IMR-90 (cell line): ENCODE measurements around the gene PCED1B. TPM values are rescaled to one million over a fixed set of nuclear protein-coding genes. Genes with fewer than 3 reads are reported as not detected.

Experiments
- ATAC-seq: fragments of 200-7000 bp; cut with Tn5 transposase; 2 replicates; pipeline ENCODE4 v1.9.1; 2020; ENCODE audit warnings: low read depth, mild to moderate bottlenecking, moderate library complexity
- BruUV-seq: library from RNA; stranded (reverse); fragments of 400-500 nt; replicated peaks from 2 replicates; lab custom pipeline; 2021; lab: Mats Ljungman, UMichigan
- CTCF ChIA-PET: fragments of 300-600 bp; formaldehyde crosslinking; extraction: SDS; loops from one replicate; lab custom pipeline; 2021; ENCODE audit warnings: antibody characterized with exemption; lab: Yijun Ruan, JAX
- POLR2A ChIA-PET: fragments of 300-600 bp; sonication (Branson Sonifier 250); formaldehyde crosslinking; loops from one replicate; lab custom pipeline; 2022; ENCODE audit warnings: antibody characterized with exemption; ENCODE audit not compliant: unreplicated experiment; lab: Charles Lee
- DNase-seq: peaks from one replicate; pipeline ENCODE4 v3.0.0; 2013
- H2AFZ ChIP-seq: replicated peaks from 2 replicates; pipeline ENCODE3; 2013; ENCODE audit warnings: low read length, mild to moderate bottlenecking; ENCODE audit not compliant: poor library complexity
- H2AK5ac ChIP-seq: 2 replicates; pipeline ENCODE4 v1.6.1; 2013; ENCODE audit warnings: low read depth, low read length, inconsistent platforms
- H2AK9ac ChIP-seq: replicated peaks from 2 replicates; pipeline ENCODE3; 2013; ENCODE audit warnings: mild to moderate bottlenecking, low read depth, low read length, moderate library complexity; ENCODE audit not compliant: poor library complexity
- H2BK120ac ChIP-seq: 2 replicates; pipeline ENCODE4 v1.6.1; 2013; ENCODE audit warnings: low read depth, low read length, inconsistent platforms
- H2BK15ac ChIP-seq: 3 replicates; pipeline ENCODE4 v1.6.1; 2013; ENCODE audit warnings: low read depth, low read length, inconsistent platforms
- H2BK20ac ChIP-seq: 2 replicates; pipeline ENCODE4 v1.6.1; 2013; ENCODE audit warnings: low read depth, mild to moderate bottlenecking, inconsistent platforms, low read length, moderate library complexity
- H2BK5ac ChIP-seq: 2 replicates; pipeline ENCODE4 v1.6.1; 2013; ENCODE audit warnings: mild to moderate bottlenecking, low read depth, low read length, inconsistent platforms; ENCODE audit not compliant: poor library complexity, severe bottlenecking
- H3K14ac ChIP-seq: replicated peaks from 2 replicates; pipeline ENCODE4 v1.6.1; 2013; ENCODE audit warnings: low read depth, low read length, inconsistent platforms
- H3K18ac ChIP-seq: 2 replicates; pipeline ENCODE4 v1.6.1; 2013; ENCODE audit warnings: low read depth, low read length, control low read depth
- H3K23ac ChIP-seq: 2 replicates; pipeline ENCODE4 v1.6.1; 2013; ENCODE audit warnings: low read depth, low read length, inconsistent platforms
- H3K27ac ChIP-seq: 2 replicates; pipeline ENCODE4 v1.5.1; 2013; ENCODE audit warnings: mild to moderate bottlenecking, control low read depth, low read length; ENCODE audit not compliant: insufficient read depth
- H3K27me3 ChIP-seq: 2 replicates; pipeline ENCODE4 v1.6.1; 2013; ENCODE audit warnings: low read length; ENCODE audit not compliant: control insufficient read depth, insufficient read depth
- H3K36me3 ChIP-seq: 2 replicates; pipeline ENCODE4 v1.6.1; 2013; ENCODE audit warnings: low read length, mixed read lengths; ENCODE audit not compliant: control insufficient read depth, insufficient read depth
- H3K4ac ChIP-seq: 2 replicates; pipeline ENCODE4 v1.6.1; 2013; ENCODE audit warnings: low read depth, low read length, inconsistent platforms
- H3K4me1 ChIP-seq: 2 replicates; pipeline ENCODE4 v1.6.1; 2013; ENCODE audit warnings: low read length, mixed read lengths; ENCODE audit not compliant: control insufficient read depth, insufficient read depth
- H3K4me2 ChIP-seq: 2 replicates; pipeline ENCODE4 v1.6.1; 2013; ENCODE audit warnings: low read depth, mild to moderate bottlenecking, control low read depth, low read length, moderate library complexity
- H3K4me3 ChIP-seq: 2 replicates; pipeline ENCODE4 v1.5.1; 2013; ENCODE audit warnings: low read depth, mild to moderate bottlenecking, control low read depth, low read length, moderate library complexity; ENCODE audit not compliant: insufficient read depth
- H3K56ac ChIP-seq: 2 replicates; pipeline ENCODE4 v1.6.1; 2013; ENCODE audit warnings: low read length, inconsistent platforms; ENCODE audit not compliant: insufficient read depth; ENCODE audit errors: extremely low read depth
- H3K79me1 ChIP-seq, 2 experiments: 2 replicates each; pipeline ENCODE4 v1.6.1; 2013; ENCODE audit warnings: low read length in 2 of 2, inconsistent platforms in 1 of 2, low read depth in 1 of 2
- H3K9ac ChIP-seq: 2 replicates; pipeline ENCODE4 v1.6.1; 2013; ENCODE audit warnings: low read depth, low read length, control low read depth
- H3K9me1 ChIP-seq: 2 replicates; pipeline ENCODE4 v1.6.1; 2013; ENCODE audit warnings: low read length, inconsistent platforms; ENCODE audit not compliant: insufficient read depth
- H3K9me3 ChIP-seq: 2 replicates; pipeline ENCODE4 v1.6.1; 2013; ENCODE audit warnings: low read length; ENCODE audit not compliant: control insufficient read depth, insufficient read depth
- H4K20me1 ChIP-seq: 2 replicates; pipeline ENCODE4 v1.6.1; 2013; ENCODE audit warnings: low read length, inconsistent platforms; ENCODE audit not compliant: insufficient read depth
- H4K5ac ChIP-seq: 2 replicates; pipeline ENCODE4 v1.6.1; 2013; ENCODE audit warnings: mild to moderate bottlenecking, low read depth, low read length, control low read depth
- H4K8ac ChIP-seq, 2 experiments: 2 replicates each; pipeline ENCODE4 v1.6.1; 2013; ENCODE audit warnings: low read depth in 2 of 2, low read length in 2 of 2, control low read depth in 1 of 2, inconsistent platforms in 1 of 2
- H4K91ac ChIP-seq: 2 replicates; pipeline ENCODE4 v1.6.1; 2013; ENCODE audit warnings: low read depth, low read length, inconsistent platforms; ENCODE audit not compliant: insufficient read depth
- CEBPB ChIP-seq: IDR thresholded peaks from 2 replicates; pipeline ENCODE4 v1.6.1; 2012; ENCODE audit warnings: low read depth, low read length, improper control_type of control experiment
- CHD1 ChIP-seq: IDR thresholded peaks from 2 replicates; pipeline ENCODE4 v1.6.1; 2012; ENCODE audit warnings: low read depth, low read length, improper control_type of control experiment
- CTCF ChIP-seq: conservative IDR thresholded peaks from 2 replicates; pipeline ENCODE4 v1.5.1; 2012; ENCODE audit warnings: mild to moderate bottlenecking, low read depth, low read length, improper control_type of control experiment
- MAFK ChIP-seq: IDR thresholded peaks from 2 replicates; pipeline ENCODE4 v1.6.1; 2012; ENCODE audit warnings: low read depth, low read length, improper control_type of control experiment
- MAZ ChIP-seq: IDR thresholded peaks from 2 replicates; pipeline ENCODE4 v1.6.1; 2012; ENCODE audit warnings: low read depth, mild to moderate bottlenecking, low read length, improper control_type of control experiment, moderate library complexity, borderline replicate concordance
- MXI1 ChIP-seq: IDR thresholded peaks from 2 replicates; pipeline ENCODE4 v1.6.1; 2012; ENCODE audit warnings: low read depth, mild to moderate bottlenecking, low read length, moderate library complexity, borderline replicate concordance
- NFE2L2 ChIP-seq: fragments of 150-350 bp; IDR thresholded peaks from 2 replicates; pipeline ENCODE4 v1.6.1; 2016; ENCODE audit warnings: low read depth, mild to moderate bottlenecking, low read length
- RAD21 ChIP-seq: IDR thresholded peaks from 2 replicates; pipeline ENCODE4 v1.6.1; 2012; ENCODE audit warnings: low read length, improper control_type of control experiment
- RCOR1 ChIP-seq: IDR thresholded peaks from 2 replicates; pipeline ENCODE4 v1.6.1; 2012; ENCODE audit warnings: mild to moderate bottlenecking, low read length, improper control_type of control experiment; ENCODE audit not compliant: insufficient replicate concordance
- RFX5 ChIP-seq: IDR thresholded peaks from 2 replicates; pipeline ENCODE4 v1.8.0; 2012; ENCODE audit warnings: low read depth, mild to moderate bottlenecking, low read length, moderate library complexity
- SMC3 ChIP-seq: fragments of 150-350 bp; IDR thresholded peaks from 2 replicates; pipeline ENCODE4 v1.6.1; 2016; ENCODE audit warnings: low read depth, mild to moderate bottlenecking, antibody characterized with exemption, low read length, moderate library complexity
- USF2 ChIP-seq: fragments of 150-350 bp; IDR thresholded peaks from 2 replicates; pipeline ENCODE4 v1.6.1; 2017; ENCODE audit warnings: mild to moderate bottlenecking, antibody characterized with exemption, low read length, low read depth
- WGBS, 2 experiments: methylation state at CpG; one replicate each; pipeline versions ENCODE4 v1.1.5 to v1.1.7; 2013; ENCODE audit warnings: missing lambda C conversion rate in 2 of 2; ENCODE audit not compliant: insufficient read length in 1 of 2; ENCODE audit errors: extremely low coverage in 2 of 2; 5-methylcytosine and 5-hydroxymethylcytosine counted together
- dilution Hi-C: fragments of 300-500 bp; cut with HindIII; formaldehyde crosslinking; loops from one replicate; pipeline ENCODE4 v1.14.3; 2018; ENCODE audit warnings: low sequenced_read_pairs; ENCODE audit not compliant: unreplicated experiment
- in situ Hi-C: fragments of 300-500 bp; cut with MboI; formaldehyde crosslinking; loops from 3 replicates; pipeline ENCODE4 v1.14.3; 2019; ENCODE audit warnings: low sequenced_read_pairs, inconsistent platforms, mixed read lengths
- intact Hi-C: fragments of 100-400 bp; cut with micrococcal nuclease; formaldehyde crosslinking; loops from 2 replicates; pipeline ENCODE4 v1.10.0; 2022
- polyA plus RNA-seq, 3 experiments: library from polyadenylated mRNA; depleted of rRNA; stranded (reverse); fragments of >200 nt; gene quantifications; 2 replicates each; pipeline ENCODE4 v1.2.3, GENCODE V29; 2012; ENCODE audit warnings: low replicate concordance in 1 of 3
- total RNA-seq: library from RNA; depleted of rRNA; stranded (reverse); fragments of >200 nt; gene quantifications from 2 replicates; pipeline ENCODE4 v1.2.3, GENCODE V29; 2012

The PCED1B gene
- total and polyA plus RNA-seq, 2 of the 4 experiments (the other 2 are of a cell fraction) = 0.36 to 2.6 TPM

GRCh38 chr12:47097276-47097896 is 18.0 kb downstream of the PCED1B start (continued):
- no peak for TF ChIP-seq MAFK

GRCh38 chr12:47098099-47098498 is 18.7 kb downstream of the PCED1B start:
- H2AK9ac ChIP-seq = peak overlapping the region; percentile 83
- BruUV-seq = no TSS peak
- DNase-seq = no peak
- peaks cover 11% of the 10 kb centered on the region for H3K4me1 ChIP-seq
- H3K36me3 ChIP-seq = no peaks in the 10 kb centered on the region
- ChIA-PET POLR2A (no interaction called here), CTCF (no interaction called here)
- peak overlapping the region; percentile 96 for H2BK15ac ChIP-seq
- intact Hi-C loops (loop anchor here (5.0 kb wide), 2 partner anchors 49 to 204 kb away; no protein-coding TSS in a partner anchor), dilution Hi-C loops (no loop called here), in situ Hi-C loops (no loop called here)
- H3K4me3 ChIP-seq = no peak overlapping the region
- peaks cover 11% of the 10 kb centered on the region for H3K9me1 ChIP-seq
- peak overlapping the region; percentile 98 for H2AK5ac ChIP-seq
- H3K79me1 ChIP-seq = peaks cover 9 to 26% of the 10 kb centered on the region in 2 experiments; a peak in 3 of 4 replicates
- H3K9me3 ChIP-seq = no peaks in the 10 kb centered on the region
- H2BK5ac ChIP-seq = peak overlapping the region; percentile 31
- peak overlapping the region; percentile 48 for H3K18ac ChIP-seq
- H3K27ac ChIP-seq = peak overlapping the region; percentile 0; the same call in 1 of the 2 replicates
- H3K23ac ChIP-seq = peak overlapping the region; percentile 84
- H3K4me2 ChIP-seq = no peak overlapping the region
- no peaks in the 10 kb centered on the region for H3K27me3 ChIP-seq
- H4K5ac ChIP-seq = peak overlapping the region; percentile 26
- H3K56ac ChIP-seq = peak overlapping the region; percentile 87; the same call in 1 of the 2 replicates
- H2BK20ac ChIP-seq = peak overlapping the region; percentile 99
- 60% methylated on average over 1 of the region's 6 CpGs; no CpG with 5 or more reads in 1 of the 2 experiments for WGBS, 2 experiments
- ATAC-seq = no peak
- H4K20me1 ChIP-seq = no peaks in the 10 kb centered on the region
- H4K8ac ChIP-seq = peak overlapping the region; percentile 67 to 87
- H3K4ac ChIP-seq = peak overlapping the region; percentile 99
- TF ChIP-seq CEBPB = no peak
- TF ChIP-seq MAZ = no peak
- TF ChIP-seq SMC3 = no peak
- no peak for TF ChIP-seq RCOR1
- TF ChIP-seq MXI1 = no peak
- TF ChIP-seq CHD1 = no peak
- TF ChIP-seq NFE2L2 = no peak
- TF ChIP-seq RFX5 = no peak
- no peak for TF ChIP-seq CTCF
- no peak for TF ChIP-seq USF2
- no peak for TF ChIP-seq RAD21
- no peak overlapping the region for H3K9ac ChIP-seq
- peak overlapping the region; percentile 94 for H4K91ac ChIP-seq
- H2BK120ac ChIP-seq = peak overlapping the region; percentile 95
- H2AFZ ChIP-seq = peak overlapping the region; percentile 34
- peak overlapping the region; percentile 96 for H3K14ac ChIP-seq
